22Rv1 (cell line): Measurements from ENCODE around the gene CTSK.

Source experiments
- H3K27ac ChIP-seq: fragments of 450-650 bp; 2 replicates; pipeline ENCODE4 v1.5.1; 2017
- CTCF ChIP-seq: fragments of 450-650 bp; IDR thresholded peaks from 2 replicates; pipeline ENCODE4 v1.5.1; 2017; ENCODE audit warnings: mild to moderate bottlenecking
- ZFX ChIP-seq: fragments of 450-650 bp; IDR thresholded peaks from 2 replicates; pipeline ENCODE4 v1.6.1; 2017; ENCODE audit warnings: antibody characterized with exemption, borderline replicate concordance

The CTSK gene

DNA sequence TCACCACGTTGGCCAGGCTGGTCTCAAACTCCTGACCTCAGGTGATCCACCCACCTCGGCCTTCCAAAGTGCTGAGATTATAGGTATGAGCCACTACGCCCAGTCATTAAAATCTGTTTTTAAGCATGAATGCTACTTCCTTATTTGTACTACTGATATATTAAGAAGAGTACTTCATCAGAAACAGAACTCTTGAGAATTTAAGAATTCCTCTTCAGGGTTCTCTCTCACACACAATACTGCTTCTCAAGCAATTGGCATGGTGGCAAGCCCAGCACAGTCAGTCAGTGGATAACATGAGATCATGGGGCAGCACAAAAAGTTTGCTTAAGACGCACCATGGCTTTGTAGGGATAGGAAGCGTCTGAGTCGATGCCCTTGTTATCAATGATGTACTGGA lies 56.6 kb downstream of the CTSK start:
- TF ChIP-seq ZFX (no peak), CTCF (no peak)
- H3K27ac ChIP-seq = no peak overlapping the region

DNA sequence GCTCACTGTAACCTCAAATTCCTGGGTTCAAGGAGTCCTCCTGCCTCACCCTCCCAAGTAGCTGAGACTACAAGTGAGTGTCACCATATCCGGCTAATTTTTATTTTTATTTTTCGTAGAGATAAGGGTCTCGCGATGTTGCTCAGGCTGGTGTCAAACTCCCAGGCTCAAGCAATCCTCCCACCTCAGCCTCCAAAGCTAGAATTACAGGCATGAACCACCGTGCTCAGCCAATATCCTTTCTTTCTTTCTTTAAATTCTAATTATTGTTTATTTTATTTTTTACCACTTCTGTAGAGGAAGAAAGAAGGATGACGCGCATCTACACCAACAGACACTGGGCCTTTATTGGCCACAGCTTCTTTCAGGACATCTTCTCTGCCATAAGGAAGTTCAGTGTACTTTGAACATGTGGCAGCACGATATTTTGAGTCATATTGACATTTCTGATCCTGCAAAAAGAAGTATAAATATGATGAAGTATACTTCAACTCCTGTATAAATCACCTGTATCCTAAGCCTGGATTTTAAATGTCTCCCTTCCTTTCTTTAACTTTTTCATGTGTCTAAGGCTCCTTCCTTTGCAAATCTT lies 58.2 kb downstream of the CTSK start:
- TF ChIP-seq CTCF (no peak), ZFX (no peak)
- H3K27ac ChIP-seq = no peak overlapping the region

DNA sequence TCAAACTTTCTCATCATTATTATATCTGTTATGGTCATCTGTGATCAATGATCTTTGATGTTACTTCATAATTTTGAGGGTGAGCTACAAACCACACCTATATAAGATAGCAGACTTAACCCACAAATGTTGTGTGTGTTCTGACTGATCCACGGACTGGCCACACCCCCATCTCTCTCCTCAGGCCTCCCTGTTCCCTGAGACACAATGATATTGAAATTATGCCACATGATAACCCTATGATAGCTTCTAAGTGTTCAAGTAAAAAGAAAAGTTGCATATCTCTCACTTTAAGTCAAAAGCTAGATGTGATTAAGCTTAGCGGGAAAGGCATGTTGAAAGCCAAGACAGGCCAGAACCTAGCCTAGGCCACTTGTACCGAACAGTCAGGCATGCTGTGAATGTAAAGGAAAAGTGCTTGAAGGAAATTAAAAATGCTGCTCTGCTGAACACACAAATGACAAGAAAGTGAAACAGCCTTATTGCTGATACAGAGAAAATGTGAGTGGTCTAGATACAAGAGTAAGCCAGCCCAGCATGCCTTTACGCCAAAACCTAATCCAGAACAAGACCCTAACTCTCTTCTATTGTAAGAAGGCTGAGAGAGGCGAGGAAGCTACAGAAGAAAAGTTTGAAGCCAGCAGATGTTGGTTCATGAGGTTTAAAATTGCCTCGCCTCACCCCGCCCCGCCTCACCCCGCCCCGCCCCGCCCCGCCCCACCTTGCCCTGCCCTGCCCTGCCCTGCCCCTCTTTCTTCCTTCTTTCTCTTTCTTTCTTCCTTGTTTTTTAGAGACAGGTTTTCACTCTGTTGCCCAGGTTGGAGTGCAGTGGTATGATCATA lies 59.0 kb downstream of the CTSK start:
- no peak overlapping the region for H3K27ac ChIP-seq

More for the DNA sequence above, 59.0 kb downstream of the CTSK start:
- TF ChIP-seq CTCF = no peak
- TF ChIP-seq ZFX = no peak
